ENCODE data around the gene LYRM9.
"Not testable (repeated sequence)": the region's sequence is repeated elsewhere in the genome, so short reads cannot be mapped to it uniquely, and the experiment has no call there.

The LYRM9 gene

GRCh38 chr17:27837769-27838168 is 55.4 kb downstream of the LYRM9 start:
- not testable (repeated sequence) for DNase-seq

GRCh38 chr17:27836651-27837050 is 56.5 kb downstream of the LYRM9 start:
- no peak for DNase-seq

GRCh38 chr17:27834571-27834970 is 58.6 kb downstream of the LYRM9 start:
- DNase-seq: no peak

DNA sequence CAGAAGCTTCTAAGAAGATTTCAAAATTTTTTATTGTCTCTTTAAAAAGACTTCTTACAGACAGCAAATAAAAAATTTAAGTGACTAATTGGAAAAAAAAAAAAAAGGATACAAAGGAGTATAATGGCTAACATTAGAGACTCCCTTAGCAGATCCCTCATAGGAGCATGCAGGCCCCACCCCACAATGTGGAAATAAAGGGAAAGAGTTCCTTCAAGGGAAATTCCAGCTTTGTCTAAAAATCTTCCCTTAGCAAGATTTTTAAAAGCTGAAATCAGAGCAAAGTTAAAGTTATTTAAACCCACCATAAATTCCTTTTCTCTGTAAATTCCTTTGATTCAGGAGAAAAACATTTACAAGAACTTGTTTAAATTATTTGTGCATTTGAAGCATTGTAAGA is 60.3 kb downstream of the LYRM9 start:
- DNase-seq: no peak

DNA sequence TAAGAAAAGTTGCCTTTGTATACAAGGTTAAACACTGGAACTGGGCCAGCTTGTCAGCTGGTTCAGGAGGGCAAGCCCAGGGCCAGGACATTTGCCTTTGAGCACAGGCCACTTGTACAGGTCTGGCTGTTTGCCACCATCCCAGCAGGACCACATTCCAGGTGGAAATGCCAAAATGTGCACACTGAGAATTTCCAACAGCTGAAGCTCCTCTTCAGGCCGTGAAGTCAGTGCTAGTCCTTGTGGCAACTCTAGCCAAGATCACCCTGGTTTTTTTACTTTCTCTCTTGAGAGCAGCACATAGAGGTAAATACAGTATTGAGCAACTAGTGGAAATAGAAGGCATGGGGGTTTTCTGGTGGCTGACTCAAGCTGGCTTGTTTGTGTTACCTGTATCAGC is 63.3 kb downstream of the LYRM9 start:
- DNase-seq: not testable (repeated sequence)

DNA sequence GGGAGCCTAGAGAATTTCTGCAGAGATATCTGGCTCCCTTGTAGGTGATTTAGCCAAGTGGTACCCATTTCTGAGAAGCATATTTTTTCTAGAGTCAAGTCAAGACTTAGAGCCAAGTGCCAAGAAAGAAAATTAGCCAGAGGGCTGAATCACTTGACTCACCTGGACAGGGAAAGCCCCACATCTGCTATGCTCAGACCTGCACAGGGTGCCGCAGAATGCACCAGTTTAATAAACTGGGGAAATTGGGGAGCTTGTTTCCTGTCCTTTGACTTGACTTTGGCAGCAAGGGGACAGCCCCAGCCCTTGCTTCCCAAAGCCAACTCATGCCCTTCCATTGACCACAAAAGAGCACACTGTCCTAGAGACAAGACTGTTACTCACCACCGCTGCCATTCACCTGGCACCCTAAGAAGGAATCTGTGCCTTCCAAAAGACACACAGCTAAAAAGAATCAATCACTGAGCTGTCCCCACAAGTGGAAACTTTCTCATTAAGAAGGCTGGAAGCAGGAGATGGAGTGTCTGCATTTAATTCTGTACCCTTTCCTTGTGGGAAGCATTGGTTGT is 63.9 kb downstream of the LYRM9 start:
- DNase-seq: not testable (repeated sequence)
